AG04449 (cell line): ENCODE measurements around the gene LSM4.

ENCODE experiments used
- CTCF ChIA-PET: fragments of 350-600 bp; formaldehyde crosslinking; extraction: SDS; loops from one replicate; lab custom pipeline; 2021; ENCODE audit warnings: antibody characterized with exemption; lab: Yijun Ruan, JAX
- POLR2A ChIA-PET: fragments of 400-600, 350-600 bp; formaldehyde crosslinking; extraction: SDS; loops from one replicate; lab custom pipeline; 2020; ENCODE audit warnings: antibody characterized with exemption, inconsistent platforms; lab: Yijun Ruan, JAX
- DNase-seq: peaks from one replicate; pipeline ENCODE4 v3.0.0-alpha.2; 2010; ENCODE audit warnings: low read depth, low spot score
- H3K4me3 ChIP-seq: 2 replicates; pipeline ENCODE4 v1.5.1; 2011; ENCODE audit warnings: low read depth, mild to moderate bottlenecking, control low read depth, low read length
- TF ChIP-seq, protein P1 (sequence below): IDR thresholded peaks from one replicate; pipeline ENCODE4 v1.5.1; 2011; ENCODE audit warnings: mild to moderate bottlenecking, moderate library complexity, low read length, control low read depth, inconsistent platforms; ENCODE audit not compliant: insufficient read depth; ENCODE audit errors: missing control alignments

LSM4 gene

DNA sequence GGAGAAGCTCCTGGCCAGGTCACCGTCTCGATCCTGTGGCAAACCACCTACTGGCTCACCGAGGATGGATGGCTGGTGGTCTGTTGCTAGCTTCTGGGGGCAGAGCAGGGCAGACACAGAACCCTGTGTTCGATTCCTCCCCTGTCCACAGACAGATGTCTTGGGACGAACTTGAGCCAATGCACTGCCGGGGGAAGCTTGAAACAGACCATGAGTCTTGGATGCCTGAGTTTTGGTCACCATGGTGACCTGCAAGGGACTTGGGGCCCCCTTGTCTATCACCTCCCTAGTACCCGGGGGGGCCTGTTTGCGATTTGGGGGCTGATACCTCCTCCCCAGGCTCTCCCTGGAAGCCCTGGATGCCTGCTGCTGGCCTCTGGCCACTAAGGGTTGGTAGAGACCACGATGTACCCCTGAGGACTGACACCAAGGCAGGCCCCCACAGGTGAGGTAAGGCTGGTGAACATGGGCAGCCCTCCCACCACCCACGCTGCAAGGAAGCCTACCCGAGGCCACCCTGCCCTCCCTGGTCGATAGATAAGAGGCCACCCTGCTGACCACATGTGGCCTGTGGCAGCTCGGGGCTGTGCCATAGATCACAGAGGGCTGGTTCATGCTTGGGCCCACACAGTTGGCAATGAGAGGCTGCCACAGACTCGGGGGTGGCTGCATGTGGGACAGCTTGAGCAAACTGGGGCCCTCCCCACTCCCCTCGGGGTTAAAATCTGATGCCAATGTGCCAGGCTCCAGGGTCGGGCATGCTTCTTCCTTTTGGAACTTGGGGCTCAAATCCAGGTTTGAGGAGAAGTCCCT is 59.3 kb downstream of the LSM4 start:
- DNase-seq = no peak
- ChIA-PET CTCF (interaction anchor here (0.7 to 2.8 kb wide), 6 partner anchors 9 to 65 kb away, joined by 3 to 11 read pairs (median 7); a partner anchor contains a TSS), POLR2A (interaction anchor here (1.8 kb wide), 1 partner anchor 11 kb away, joined by 7 read pairs; the partner anchor contains the start of gene IQCN)
- TF ChIP-seq, protein P1, sequence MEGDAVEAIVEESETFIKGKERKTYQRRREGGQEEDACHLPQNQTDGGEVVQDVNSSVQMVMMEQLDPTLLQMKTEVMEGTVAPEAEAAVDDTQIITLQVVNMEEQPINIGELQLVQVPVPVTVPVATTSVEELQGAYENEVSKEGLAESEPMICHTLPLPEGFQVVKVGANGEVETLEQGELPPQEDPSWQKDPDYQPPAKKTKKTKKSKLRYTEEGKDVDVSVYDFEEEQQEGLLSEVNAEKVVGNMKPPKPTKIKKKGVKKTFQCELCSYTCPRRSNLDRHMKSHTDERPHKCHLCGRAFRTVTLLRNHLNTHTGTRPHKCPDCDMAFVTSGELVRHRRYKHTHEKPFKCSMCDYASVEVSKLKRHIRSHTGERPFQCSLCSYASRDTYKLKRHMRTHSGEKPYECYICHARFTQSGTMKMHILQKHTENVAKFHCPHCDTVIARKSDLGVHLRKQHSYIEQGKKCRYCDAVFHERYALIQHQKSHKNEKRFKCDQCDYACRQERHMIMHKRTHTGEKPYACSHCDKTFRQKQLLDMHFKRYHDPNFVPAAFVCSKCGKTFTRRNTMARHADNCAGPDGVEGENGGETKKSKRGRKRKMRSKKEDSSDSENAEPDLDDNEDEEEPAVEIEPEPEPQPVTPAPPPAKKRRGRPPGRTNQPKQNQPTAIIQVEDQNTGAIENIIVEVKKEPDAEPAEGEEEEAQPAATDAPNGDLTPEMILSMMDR = no peak
- no peak overlapping the region for H3K4me3 ChIP-seq

DNA sequence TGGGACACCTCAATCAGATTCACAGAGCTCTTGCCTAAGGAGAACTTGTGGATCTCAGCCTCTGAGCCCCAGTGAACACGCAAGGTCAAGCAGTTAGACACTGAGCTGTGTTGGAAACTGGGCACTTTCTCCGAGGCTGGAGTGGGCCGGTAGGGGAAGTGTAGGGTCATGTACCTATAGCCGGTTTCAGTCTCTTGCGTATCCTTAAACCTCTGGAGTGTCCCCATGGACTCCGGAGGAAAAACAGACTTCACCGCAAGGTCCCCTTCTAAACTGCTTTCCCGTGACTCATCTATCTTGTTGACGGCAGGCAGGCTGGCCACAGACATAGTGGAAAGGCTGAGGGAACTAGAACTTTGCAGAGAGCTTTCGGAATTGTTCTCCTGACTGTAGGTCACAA is 60.0 kb downstream of the LSM4 start:
- ChIA-PET CTCF (interaction anchor here (0.7 to 2.8 kb wide), 5 partner anchors 8 to 66 kb away, joined by 3 to 11 read pairs (median 7); a partner anchor contains a TSS), POLR2A (interaction anchor here (1.8 kb wide), 1 partner anchor 12 kb away, joined by 7 read pairs; the partner anchor contains the start of gene IQCN)
- no peak for DNase-seq
- TF ChIP-seq, protein P1 = no peak
- no peak overlapping the region for H3K4me3 ChIP-seq

DNA sequence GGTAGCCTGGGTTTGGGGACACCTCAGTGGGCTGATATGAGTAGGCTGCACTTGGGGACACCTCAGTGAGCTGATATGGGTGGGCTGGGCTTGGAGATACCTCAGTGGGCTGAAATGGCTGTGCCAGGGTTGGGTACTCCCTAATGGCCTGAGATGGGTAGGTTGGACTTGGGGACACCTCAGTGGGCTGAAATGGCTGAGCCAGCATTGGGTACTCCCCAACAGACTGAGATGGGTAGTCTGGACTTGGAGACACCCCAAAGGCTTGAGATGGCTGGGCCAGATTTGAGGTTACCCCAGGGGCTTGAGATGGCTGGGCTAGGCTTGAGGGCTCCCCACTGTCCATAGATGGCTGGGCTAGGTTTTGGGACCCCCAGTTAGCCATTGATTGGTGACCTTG is 60.7 kb downstream of the LSM4 start:
- ChIA-PET POLR2A (interaction anchor here (1.8 kb wide), 1 partner anchor 12 kb away, joined by 7 read pairs; the partner anchor contains the start of gene IQCN), CTCF (interaction anchor here (1.0 to 2.2 kb wide), 3 partner anchors 10 to 66 kb away, joined by 5 to 15 read pairs (median 7); no protein-coding TSS in a partner anchor)
- H3K4me3 ChIP-seq = no peak overlapping the region
- TF ChIP-seq, protein P1 = no peak
- DNase-seq = no peak

DNA sequence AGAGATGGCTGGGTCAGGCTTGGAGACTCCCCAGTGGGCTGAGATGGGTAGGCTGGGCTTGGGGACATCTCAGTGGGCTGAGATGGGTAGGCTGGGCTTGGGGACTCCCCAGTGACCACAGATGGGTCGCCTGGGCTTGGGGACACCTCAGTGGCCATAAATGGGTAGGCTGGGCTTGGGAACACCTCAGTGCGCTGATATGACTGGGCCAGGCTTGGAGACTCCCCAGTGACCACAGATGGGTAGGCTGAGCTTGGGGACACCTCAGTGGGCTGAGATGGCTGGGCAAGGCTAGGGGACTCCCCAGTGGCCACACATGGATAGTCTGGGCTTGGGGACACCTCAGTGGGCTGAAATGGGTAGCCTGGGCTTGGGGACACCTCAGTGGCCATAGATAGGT is 61.4 kb downstream of the LSM4 start:
- no peak overlapping the region for H3K4me3 ChIP-seq
- ChIA-PET POLR2A (no interaction called here), CTCF (interaction anchor here (1.5 to 2.2 kb wide), 2 partner anchors 9 to 17 kb away, joined by 14 to 15 read pairs; no protein-coding TSS in a partner anchor)
- no peak for DNase-seq
- TF ChIP-seq, protein P1 = no peak

DNA sequence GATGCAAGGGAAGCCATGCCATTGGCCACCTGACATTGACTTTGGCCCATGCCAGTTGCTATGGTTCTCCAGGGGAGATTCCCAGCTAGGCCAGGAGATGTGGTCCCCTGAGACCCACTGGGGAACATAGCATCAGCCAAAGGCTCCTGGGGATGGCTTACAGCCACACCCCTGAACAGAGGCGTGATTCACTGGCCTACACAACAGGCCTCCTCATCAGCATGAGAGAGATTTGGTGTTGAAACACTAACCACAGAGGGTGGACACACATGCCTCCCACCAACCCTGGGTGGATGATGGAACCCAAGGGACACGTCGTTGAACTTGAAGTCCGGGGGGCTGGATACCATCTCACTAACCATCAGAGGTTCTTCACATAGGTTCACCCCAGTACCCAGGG is 63.0 kb downstream of the LSM4 start:
- POLR2A ChIA-PET = interaction anchor here (1.1 kb wide), 1 partner anchor 45 kb away, joined by 3 read pairs; no protein-coding TSS in a partner anchor
- TF ChIP-seq, protein P1 = no peak
- CTCF ChIA-PET = interaction anchor here (1.2 to 1.7 kb wide), 4 partner anchors 8 to 148 kb away, joined by 4 to 14 read pairs (median 4); no protein-coding TSS in a partner anchor
- no peak overlapping the region for H3K4me3 ChIP-seq
- DNase-seq = no peak
